Peyer's patch (tissue), 4 donors: ENCODE results near the gene NFE2L2.

Experiments
- POLR2A ChIP-seq, 2 donors: fragments of 450-650 bp; IDR thresholded peaks; one replicate each; pipeline ENCODE4 v1.5.1; 2017; ENCODE audit warnings: antibody characterized with exemption in 2 of 2, mild to moderate bottlenecking in 2 of 2, moderate library complexity in 2 of 2
- TF ChIP-seq, protein P1 (sequence below), 6 experiments: fragments of 450-650 bp in 4 of 6; fragments of 200-600 bp in 2 of 6; sonication (generic) in 1 of 6; IDR thresholded peaks; one replicate each; pipeline ENCODE4 v1.5.1; 2017 to 2019; ENCODE audit warnings: antibody characterized with exemption in 6 of 6, mild to moderate bottlenecking in 3 of 6, moderate library complexity in 1 of 6

DNA sequence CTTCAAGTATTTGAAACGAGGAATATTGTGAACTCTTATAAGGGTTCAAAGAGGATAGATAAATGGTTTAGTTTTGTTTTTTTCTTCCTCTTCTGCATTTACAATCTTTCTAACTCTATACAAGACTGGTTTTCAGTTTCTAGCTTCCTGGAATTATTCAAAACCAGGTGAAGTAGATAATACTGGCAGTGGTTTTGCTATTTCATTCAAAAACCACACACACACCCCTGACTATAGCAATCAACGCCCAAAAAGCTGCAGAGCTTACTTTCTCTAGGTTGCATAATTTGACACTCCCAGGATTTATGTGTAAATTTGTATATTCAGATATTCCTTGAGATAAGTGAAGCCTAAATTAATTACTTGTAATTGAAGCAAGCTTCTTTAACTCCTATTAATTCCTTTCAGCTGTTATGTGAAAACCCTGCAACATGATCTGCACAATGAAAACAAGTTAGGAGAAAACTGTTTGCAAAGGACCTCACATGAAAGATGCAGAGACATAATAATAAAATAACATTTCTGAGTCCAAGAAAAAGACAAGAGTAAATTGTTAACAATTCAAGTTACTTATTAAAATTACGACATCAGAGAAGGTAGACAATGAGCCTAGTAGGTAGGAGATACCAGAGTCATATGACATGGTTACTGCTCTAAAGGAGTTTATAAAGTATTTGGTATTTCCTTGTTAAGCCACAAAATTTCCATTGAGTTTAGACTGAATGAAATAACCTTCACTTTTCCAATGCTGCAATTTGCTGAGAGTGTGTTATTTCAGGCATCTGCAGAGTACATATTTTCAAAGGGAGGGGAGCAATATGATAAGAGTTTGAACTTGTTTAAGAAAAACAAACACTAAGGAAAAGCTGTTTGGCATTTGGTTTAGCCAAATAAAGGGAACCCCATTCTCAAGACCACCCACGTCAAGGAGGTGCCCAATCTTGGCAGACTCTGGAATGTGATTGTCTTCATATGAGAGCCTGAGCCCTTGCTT lies 1.6 kb upstream of the NFE2L2 start:
- no peak for TF ChIP-seq POLR2A (IDR thresholded peaks at IDR 0.05)
- TF ChIP-seq, protein P1, sequence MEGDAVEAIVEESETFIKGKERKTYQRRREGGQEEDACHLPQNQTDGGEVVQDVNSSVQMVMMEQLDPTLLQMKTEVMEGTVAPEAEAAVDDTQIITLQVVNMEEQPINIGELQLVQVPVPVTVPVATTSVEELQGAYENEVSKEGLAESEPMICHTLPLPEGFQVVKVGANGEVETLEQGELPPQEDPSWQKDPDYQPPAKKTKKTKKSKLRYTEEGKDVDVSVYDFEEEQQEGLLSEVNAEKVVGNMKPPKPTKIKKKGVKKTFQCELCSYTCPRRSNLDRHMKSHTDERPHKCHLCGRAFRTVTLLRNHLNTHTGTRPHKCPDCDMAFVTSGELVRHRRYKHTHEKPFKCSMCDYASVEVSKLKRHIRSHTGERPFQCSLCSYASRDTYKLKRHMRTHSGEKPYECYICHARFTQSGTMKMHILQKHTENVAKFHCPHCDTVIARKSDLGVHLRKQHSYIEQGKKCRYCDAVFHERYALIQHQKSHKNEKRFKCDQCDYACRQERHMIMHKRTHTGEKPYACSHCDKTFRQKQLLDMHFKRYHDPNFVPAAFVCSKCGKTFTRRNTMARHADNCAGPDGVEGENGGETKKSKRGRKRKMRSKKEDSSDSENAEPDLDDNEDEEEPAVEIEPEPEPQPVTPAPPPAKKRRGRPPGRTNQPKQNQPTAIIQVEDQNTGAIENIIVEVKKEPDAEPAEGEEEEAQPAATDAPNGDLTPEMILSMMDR (IDR thresholded peaks at IDR 0.05) = no peak
